Activated CD8-positive, alpha-beta memory T cell treated with anti-CD3 and anti-CD28 coated beads for 48 hours (primary cell): ENCODE data around the gene CACNA2D3.
A peak's percentile ranks its signal among the peaks of the same experiment; 100 is the strongest.

Source experiments
- DNase-seq, 3 experiments: peaks; one replicate each; pipeline ENCODE4 v3.0.0-alpha.2; 2020; ENCODE audit warnings: low read depth in 2 of 3, low spot score in 2 of 3

The CACNA2D3 gene

GRCh38 chr3:54827776-54828175 lies 705.4 kb downstream of the CACNA2D3 start:
- no peak for DNase-seq

DNA sequence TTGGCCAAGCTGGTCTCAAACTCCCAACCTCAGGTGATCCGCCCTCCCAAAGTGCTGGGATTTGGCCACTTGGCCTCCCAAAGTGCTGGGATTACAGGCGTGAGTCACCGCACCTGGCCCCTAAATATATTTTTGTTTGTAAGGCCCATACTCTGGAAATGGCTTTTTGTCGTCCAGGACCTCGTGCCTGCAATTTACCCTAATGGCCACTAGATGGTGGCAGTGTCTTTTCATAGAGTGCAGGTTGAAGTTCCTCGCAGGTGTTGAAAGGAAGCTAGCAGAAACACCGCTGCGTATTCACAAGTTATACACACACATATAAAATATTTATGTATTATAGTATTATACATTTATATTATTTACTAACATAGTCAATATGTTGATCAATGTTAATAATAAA lies 708.3 kb downstream of the CACNA2D3 start:
- no peak for DNase-seq

- DNase-seq: no peak
These were observed 708.8 kb downstream of the CACNA2D3 start for GRCh38 chr3:54831112-54831511.

DNA sequence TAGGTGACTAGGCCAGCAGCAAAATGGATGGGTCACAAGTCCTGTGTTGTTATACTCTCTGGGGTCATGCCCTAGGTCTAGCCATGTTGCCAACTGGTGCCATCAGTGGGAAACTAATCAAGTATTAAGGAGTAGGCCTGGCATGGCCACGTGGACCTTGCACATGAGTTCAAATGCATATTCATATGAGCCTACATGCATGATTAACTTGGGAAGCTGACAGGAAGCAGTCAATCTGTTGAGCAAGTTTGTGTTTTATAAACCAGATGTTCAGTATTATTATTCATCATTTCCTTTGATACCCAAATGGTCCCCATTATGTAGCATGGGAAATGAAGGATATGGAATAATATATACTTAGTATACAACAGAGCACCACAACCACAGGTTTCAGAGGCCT lies 710.5 kb downstream of the CACNA2D3 start:
- DNase-seq: no peak

DNA sequence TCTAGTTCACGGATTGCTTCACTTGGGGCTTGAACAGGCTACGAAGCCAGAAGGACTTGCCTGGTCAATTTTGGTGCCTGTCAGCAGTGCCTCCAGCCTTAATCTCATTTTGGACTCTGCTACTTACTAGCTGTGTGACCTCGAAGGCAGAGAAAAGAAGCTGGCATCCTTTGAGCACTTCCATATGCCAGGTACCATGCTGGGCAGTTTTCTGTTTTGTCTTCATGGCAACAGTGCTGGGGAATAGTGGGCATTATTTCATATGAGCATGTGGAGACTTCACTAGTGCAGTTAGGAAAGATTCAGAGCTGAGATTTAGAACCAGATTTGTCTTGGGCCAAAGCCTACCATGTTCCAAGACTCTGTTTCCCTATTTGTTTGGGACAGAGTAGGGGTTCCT lies 713.3 kb downstream of the CACNA2D3 start:
- no peak for DNase-seq

GRCh38 chr3:54836871-54837270 lies 714.5 kb downstream of the CACNA2D3 start:
- no peak for DNase-seq

- no peak for DNase-seq
These were observed 715.6 kb downstream of the CACNA2D3 start for GRCh38 chr3:54837964-54838363.

- DNase-seq: no peak
These were observed 719.1 kb downstream of the CACNA2D3 start for GRCh38 chr3:54841471-54841870.

- no peak for DNase-seq
These were observed 721.0 kb downstream of the CACNA2D3 start for GRCh38 chr3:54843352-54843751.

DNA sequence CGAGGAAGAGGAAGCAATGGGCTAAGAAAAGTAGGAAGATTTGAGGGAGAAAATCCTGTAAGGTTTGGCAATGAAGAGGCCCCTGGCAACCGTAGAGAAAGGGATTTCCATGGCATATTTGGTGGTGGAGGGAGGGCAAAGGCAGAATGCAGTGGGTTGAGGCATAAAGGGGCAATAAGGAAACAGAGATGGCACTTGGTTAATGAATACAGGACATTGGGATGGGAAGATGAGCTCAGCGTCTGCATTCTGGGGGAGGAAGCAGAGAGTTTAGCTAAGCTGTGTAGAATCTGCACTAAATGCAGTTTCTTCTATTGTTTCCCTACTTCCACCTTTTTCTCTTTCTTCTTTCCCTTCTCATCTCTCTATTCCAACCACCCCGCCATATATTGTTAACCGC lies 721.9 kb downstream of the CACNA2D3 start:
- no peak for DNase-seq

DNA sequence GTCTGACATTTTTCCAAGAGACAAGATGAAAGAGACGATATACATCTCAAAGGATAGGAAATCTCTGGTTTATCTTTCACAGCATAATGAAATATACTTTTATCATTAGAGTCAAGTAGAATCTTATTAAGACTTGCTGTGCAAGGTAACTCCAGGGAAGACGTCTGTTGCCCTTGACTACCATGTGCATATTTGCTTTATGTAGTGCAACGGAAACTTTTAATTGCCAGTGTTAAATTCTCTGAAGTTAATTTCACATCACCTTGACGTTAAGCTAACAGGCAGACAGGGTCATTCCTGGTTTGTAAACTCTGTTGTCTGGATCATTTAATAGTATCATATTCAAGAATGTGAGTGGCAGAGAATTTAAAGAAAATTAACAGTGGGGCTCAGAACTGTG lies 722.7 kb downstream of the CACNA2D3 start:
- DNase-seq: no peak

DNA sequence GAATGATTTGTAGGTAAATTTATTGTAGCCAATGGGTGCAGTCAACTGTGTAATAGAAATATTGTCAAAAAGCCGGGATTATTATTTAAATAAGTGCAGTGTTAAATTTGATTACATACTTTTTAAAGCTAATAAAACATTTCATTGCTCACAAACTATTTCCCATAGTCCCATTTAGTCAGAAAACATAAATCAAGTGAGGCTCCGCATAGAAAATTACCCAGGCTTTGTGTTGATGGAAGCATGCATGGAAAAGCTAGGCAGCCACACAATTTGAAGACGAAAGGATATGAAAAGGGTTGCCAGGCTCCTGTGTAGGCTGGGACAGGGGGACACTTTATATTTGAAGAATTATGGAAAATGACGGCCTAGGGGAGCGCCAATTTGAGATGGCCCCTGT lies 723.2 kb downstream of the CACNA2D3 start:
- DNase-seq: no peak

GRCh38 chr3:54846119-54846518 lies 723.8 kb downstream of the CACNA2D3 start:
- no peak for DNase-seq

DNA sequence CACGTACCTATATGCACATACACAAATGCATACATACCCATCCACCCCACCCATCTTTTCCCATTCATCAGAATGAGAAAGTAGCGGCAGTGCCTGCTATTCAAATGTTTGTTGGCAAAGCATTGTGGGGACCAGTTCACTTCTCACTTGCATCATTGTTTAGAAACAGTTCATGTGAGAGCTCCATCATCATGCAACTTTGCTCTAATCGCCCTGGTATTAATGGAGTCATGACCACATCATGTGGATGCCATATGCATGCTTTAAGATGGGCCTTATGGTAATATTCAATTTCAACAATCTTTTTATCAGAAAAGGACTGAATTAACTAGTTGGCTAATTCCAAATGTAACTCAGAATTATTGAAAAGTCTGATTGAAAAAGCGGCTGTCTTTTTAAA lies 725.0 kb downstream of the CACNA2D3 start:
- DNase-seq: no peak

- no peak for DNase-seq
These were observed 727.0 kb downstream of the CACNA2D3 start for GRCh38 chr3:54849360-54849759.

- DNase-seq: no peak
These were observed 728.2 kb downstream of the CACNA2D3 start for GRCh38 chr3:54850484-54851018.

DNA sequence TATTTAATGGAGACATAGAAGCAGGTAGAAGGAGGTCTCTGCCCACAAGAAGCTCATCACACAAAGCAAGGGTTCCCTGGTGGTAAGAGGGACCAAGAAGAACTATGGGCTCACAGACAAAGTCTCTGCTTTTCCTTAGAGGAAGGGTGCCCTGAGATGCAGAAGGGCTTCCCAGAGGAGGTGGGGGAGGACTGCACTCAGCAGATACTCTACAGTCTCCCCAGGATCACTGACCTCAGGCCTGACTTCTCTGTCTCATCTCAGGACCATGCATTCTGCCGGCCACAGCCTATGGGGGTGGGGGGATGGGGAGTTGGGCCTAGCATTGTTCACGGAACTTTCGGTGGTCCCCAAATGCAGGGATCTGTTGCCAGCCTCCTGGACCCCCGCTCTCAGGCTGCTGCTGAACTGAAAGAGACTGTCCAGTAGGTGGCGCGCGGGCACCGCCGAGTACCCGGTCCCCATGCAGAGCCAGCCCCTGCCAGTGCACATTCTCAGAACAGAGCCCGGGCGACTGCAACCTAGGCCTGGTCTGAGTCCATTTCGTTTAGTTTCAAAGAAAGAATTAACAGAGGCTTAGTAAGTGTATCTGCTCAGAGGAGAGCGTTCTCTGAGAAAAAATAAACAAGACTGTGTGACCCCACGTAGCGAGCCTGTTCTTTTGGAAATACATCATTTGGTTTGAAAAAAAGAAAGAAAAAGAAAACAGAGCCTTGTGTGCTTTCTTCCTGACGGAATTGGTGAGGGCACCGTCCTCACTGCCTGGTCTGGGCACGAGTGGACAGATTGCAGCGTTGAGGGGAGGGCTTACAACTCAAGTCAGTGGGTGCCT lies 731.4 kb downstream of the CACNA2D3 start:
- peak; percentile 1 to 45 (median 6) for DNase-seq

- DNase-seq: no peak
These were observed 733.9 kb downstream of the CACNA2D3 start for GRCh38 chr3:54856271-54856670.

DNA sequence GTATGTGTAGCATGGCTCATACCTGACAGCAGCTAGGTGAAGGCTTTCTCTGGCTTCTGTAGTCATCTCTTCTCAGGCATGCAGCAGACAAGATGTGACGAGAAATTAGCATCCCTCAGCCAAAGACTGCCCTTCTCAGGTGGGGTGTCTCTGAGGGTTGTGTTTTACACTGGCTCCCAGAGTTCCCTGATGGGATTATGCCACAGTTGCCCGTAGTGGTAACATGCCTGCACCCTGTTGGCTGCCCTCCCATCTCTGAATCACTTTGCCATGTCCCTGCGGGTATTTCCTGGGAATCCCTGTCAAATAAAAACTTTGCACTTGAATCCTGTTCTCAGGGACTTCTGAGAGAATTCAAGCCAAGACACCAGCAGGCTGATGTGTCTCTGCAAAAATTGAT lies 735.0 kb downstream of the CACNA2D3 start:
- DNase-seq: no peak

- DNase-seq: no peak
These were observed 735.9 kb downstream of the CACNA2D3 start for GRCh38 chr3:54858093-54858785.

DNA sequence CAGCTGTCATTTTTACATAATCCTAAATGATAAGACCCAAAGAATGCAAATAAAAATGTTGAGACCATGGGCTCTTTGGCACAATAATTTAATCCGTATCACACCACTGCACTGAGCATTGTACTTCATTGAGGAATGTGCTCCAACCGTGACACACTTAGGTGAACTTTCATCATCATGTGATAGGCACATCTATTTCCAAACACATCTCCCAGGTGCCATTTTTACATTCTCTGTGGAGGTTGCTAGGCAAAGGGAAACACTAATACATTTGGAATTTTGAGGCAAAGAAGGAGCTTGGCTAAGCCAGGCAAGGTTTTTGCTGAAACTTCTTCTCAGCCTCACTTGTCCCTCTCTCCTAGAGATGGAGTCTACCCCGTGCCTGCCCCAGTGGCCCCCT lies 736.8 kb downstream of the CACNA2D3 start:
- no peak for DNase-seq
